ENCODE data around the gene MPPED1. TPM values are rescaled to one million over a fixed set of nuclear protein-coding genes. Genes with fewer than 3 reads are reported as not detected.

Gene MPPED1
- total RNA-seq, 1 donor, result not detected

- no peak for TF ChIP-seq CTCF (IDR thresholded peaks at IDR 0.05; ENCODE audit: insufficient read depth, low read length)
- no peak for DNase-seq (ENCODE audit: low read depth)
- no peak overlapping the region for H3K4me3 ChIP-seq (ENCODE audit: low read depth, low read length)
These were observed 89.3 kb downstream of the MPPED1 start for GRCh38 chr22:43500792-43501785.

- H3K4me3 ChIP-seq (ENCODE audit: low read depth, low read length), result no peak overlapping the region
- DNase-seq (ENCODE audit: low read depth), result no peak
- no peak for TF ChIP-seq CTCF (IDR thresholded peaks at IDR 0.05; ENCODE audit: insufficient read depth, low read length)
These were observed 90.1 kb downstream of the MPPED1 start for GRCh38 chr22:43501878-43502277.

- DNase-seq (ENCODE audit: low read depth), result no peak
These were observed 90.6 kb downstream of the MPPED1 start for GRCh38 chr22:43502306-43502874.

GRCh38 chr22:43504068-43504467, 92.3 kb downstream of the MPPED1 start:
- TF ChIP-seq CTCF (IDR thresholded peaks at IDR 0.05; ENCODE audit: insufficient read depth, low read length), result no peak
- no peak for DNase-seq (ENCODE audit: low read depth)
- no peak overlapping the region for H3K4me3 ChIP-seq (ENCODE audit: low read depth, low read length)

More at GRCh38 chr22:43502306-43502874, 90.6 kb downstream of the MPPED1 start:
- TF ChIP-seq CTCF (IDR thresholded peaks at IDR 0.05; ENCODE audit: insufficient read depth, low read length), result no peak
- H3K4me3 ChIP-seq (ENCODE audit: low read depth, low read length), result no peak overlapping the region

- no peak for TF ChIP-seq CTCF (IDR thresholded peaks at IDR 0.05; ENCODE audit: insufficient read depth, low read length)
- no peak for DNase-seq (ENCODE audit: low read depth)
- H3K4me3 ChIP-seq (ENCODE audit: low read depth, low read length), result no peak overlapping the region
These were observed 93.0 kb downstream of the MPPED1 start for GRCh38 chr22:43504666-43505261.

- no peak for DNase-seq (ENCODE audit: low read depth)
- no peak for TF ChIP-seq CTCF (IDR thresholded peaks at IDR 0.05; ENCODE audit: insufficient read depth, low read length)
- H3K4me3 ChIP-seq (ENCODE audit: low read depth, low read length), result no peak overlapping the region
These were observed 93.6 kb downstream of the MPPED1 start for GRCh38 chr22:43505423-43505822.

Data from fibroblast of the aortic adventitia (primary cell).